Activated CD4-positive, alpha-beta T cell treated with anti-CD3 and anti-CD28 coated beads for 24 hours (primary cell): ENCODE data around the gene TAGLN.

ENCODE experiments used
- DNase-seq, 2 donors: peaks; one replicate each; pipeline ENCODE4 v3.0.0-alpha.2; 2020; ENCODE audit warnings: low read depth in 2 of 2

TAGLN gene

GRCh38 chr11:117230999-117231841 lies 32.0 kb downstream of the TAGLN start:
- no peak for DNase-seq

- peak in 1 of 2 donors; percentile 37 for DNase-seq
These were observed 32.6 kb downstream of the TAGLN start, which contains the start of gene PCSK7 for GRCh38 chr11:117231842-117232091. Gene PCSK7 (minus strand): TSS chr11:117232073. CDS start chr11:117229844, 2,229 bp downstream.

- peak; percentile 63 to 68 for DNase-seq
These were observed 33.1 kb downstream of the TAGLN start, which contains the start of gene RNF214 for GRCh38 chr11:117232092-117232878. Gene RNF214 (plus strand): TSS chr11:117232671. CDS start chr11:117234273, 1,602 bp downstream.

- no peak for DNase-seq
These were observed 33.8 kb downstream of the TAGLN start for GRCh38 chr11:117232911-117233409.

GRCh38 chr11:117238221-117238620 lies 39.1 kb downstream of the TAGLN start:
- no peak for DNase-seq

GRCh38 chr11:117239295-117239694 lies 40.1 kb downstream of the TAGLN start:
- DNase-seq: no peak

- DNase-seq: no peak
These were observed 49.2 kb downstream of the TAGLN start for GRCh38 chr11:117248341-117248740.

GRCh38 chr11:117249571-117249970 lies 50.4 kb downstream of the TAGLN start:
- DNase-seq: no peak

- no peak for DNase-seq
These were observed 52.3 kb downstream of the TAGLN start for GRCh38 chr11:117251506-117251905.

GRCh38 chr11:117255966-117256365 lies 56.8 kb downstream of the TAGLN start:
- no peak for DNase-seq

- no peak for DNase-seq
These were observed 57.4 kb downstream of the TAGLN start for GRCh38 chr11:117256573-117256972.
